Endothelial cell of umbilical vein (primary cell): ENCODE measurements around the gene RBM4B. TPM values are rescaled to one million over a fixed set of nuclear protein-coding genes. Genes with fewer than 3 reads are reported as not detected.

ENCODE experiments used
- BruUV-seq: library from RNA; stranded (reverse); fragments of 400-500 nt; replicated peaks from 2 replicates; lab custom pipeline; 2021; lab: Mats Ljungman, UMichigan
- CTCF ChIA-PET: fragments of 300-600, 350-600 bp; sonication (Branson Sonifier 250); formaldehyde crosslinking; loops from one replicate; lab custom pipeline; 2021; ENCODE audit warnings: antibody characterized with exemption, inconsistent platforms; lab: Charles Lee
- POLR2A ChIA-PET: fragments of 300-600, 350-600 bp; sonication (Branson Sonifier 250); formaldehyde crosslinking; loops from one replicate; lab custom pipeline; 2021; ENCODE audit warnings: antibody characterized with exemption, inconsistent platforms; lab: Charles Lee
- DNase-seq: peaks from one replicate; pipeline ENCODE4 v3.0.0-alpha.2; 2011; ENCODE audit warnings: low read depth, low spot score
- FAIRE-seq: peaks from 2 replicates; lab custom pipeline; 2011; peaks lifted over from hg19 to GRCh38; lab: Jason Lieb, UNC
- H2AFZ ChIP-seq: 2 replicates; pipeline ENCODE4 v1.6.0; 2012; ENCODE audit warnings: low read depth, low read length, control low read depth, inconsistent platforms
- H3K27ac ChIP-seq: 2 replicates; pipeline ENCODE4 v1.5.1; 2011; ENCODE audit warnings: low read depth, mild to moderate bottlenecking, control low read depth, low read length, moderate library complexity; ENCODE audit not compliant: insufficient read depth
- H3K27me3 ChIP-seq, 2 experiments: 2 replicates each; pipeline versions ENCODE4 v1.6.0 to v1.6.1; 2011; ENCODE audit warnings: low read length in 2 of 2, mixed read lengths in 1 of 2; ENCODE audit not compliant: control insufficient read depth in 2 of 2, insufficient read depth in 2 of 2
- H3K36me3 ChIP-seq, 2 experiments: 2 replicates in 1 of 2; 3 replicates in 1 of 2; pipeline ENCODE4 v1.5.1; 2011; ENCODE audit warnings: low read length in 2 of 2, mild to moderate bottlenecking in 1 of 2, moderate library complexity in 1 of 2; ENCODE audit not compliant: control insufficient read depth in 2 of 2, insufficient read depth in 2 of 2; ENCODE audit errors: extremely low read depth in 1 of 2
- H3K4me1 ChIP-seq: 3 replicates; pipeline ENCODE4 v1.5.1; 2011; ENCODE audit warnings: mild to moderate bottlenecking, low read length; ENCODE audit not compliant: control insufficient read depth, insufficient read depth; ENCODE audit errors: extremely low read depth
- H3K4me2 ChIP-seq: 2 replicates; pipeline ENCODE4 v1.6.1; 2011; ENCODE audit warnings: low read length, control low read depth, mixed read lengths; ENCODE audit not compliant: insufficient read depth
- H3K4me3 ChIP-seq, 3 experiments: fragments of 200-600 bp in 1 of 3; sonication (generic), shearing (Covaris generic) in 1 of 3; replicated peaks in 1 of 3; 2 replicates each; pipeline ENCODE4 v1.5.1; 2011 to 2016; ENCODE audit warnings: control low read depth in 3 of 3, low read length in 3 of 3, mild to moderate bottlenecking in 2 of 3, inconsistent platforms in 1 of 3, low read depth in 1 of 3, moderate library complexity in 1 of 3; ENCODE audit not compliant: insufficient read depth in 1 of 3
- H3K79me2 ChIP-seq: 2 replicates; pipeline ENCODE4 v1.6.0; 2012; ENCODE audit warnings: low read length, inconsistent platforms; ENCODE audit not compliant: control insufficient read depth, insufficient read depth
- H3K9ac ChIP-seq: replicated peaks from 2 replicates; pipeline ENCODE3; 2011; ENCODE audit warnings: low read length, control low read depth; ENCODE audit not compliant: insufficient read depth; ENCODE audit errors: extremely low read depth
- H3K9me1 ChIP-seq: replicated peaks from 3 replicates; pipeline ENCODE4 v1.6.0; 2011; ENCODE audit warnings: mild to moderate bottlenecking, low read length; ENCODE audit not compliant: control insufficient read depth, insufficient read depth; ENCODE audit errors: extremely low read depth
- H3K9me3 ChIP-seq: replicated peaks from 2 replicates; pipeline ENCODE4 v1.5.1; 2012; ENCODE audit warnings: low read length, inconsistent platforms; ENCODE audit not compliant: control insufficient read depth, insufficient read depth
- H4K20me1 ChIP-seq: replicated peaks from 2 replicates; pipeline ENCODE3; 2011; ENCODE audit warnings: mild to moderate bottlenecking, low read length; ENCODE audit not compliant: control insufficient read depth, insufficient read depth; ENCODE audit errors: extremely low read depth
- EZH2 ChIP-seq: IDR thresholded peaks from 2 replicates; pipeline ENCODE4 v1.6.1; 2012; ENCODE audit warnings: borderline replicate concordance, low read depth, mild to moderate bottlenecking, moderate library complexity, low read length, inconsistent platforms; ENCODE audit not compliant: severe bottlenecking
- FOS ChIP-seq: IDR thresholded peaks from 2 replicates; pipeline ENCODE4 v1.6.1; 2011; ENCODE audit warnings: mild to moderate bottlenecking, low read length, moderate library complexity, borderline replicate concordance; ENCODE audit not compliant: insufficient read depth
- GATA2 ChIP-seq: IDR thresholded peaks from 2 replicates; pipeline ENCODE4 v1.7.0; 2011; ENCODE audit warnings: low read depth, mild to moderate bottlenecking, moderate library complexity, mixed read lengths, low read length; ENCODE audit not compliant: insufficient read length, insufficient read depth
- JUN ChIP-seq: IDR thresholded peaks from 2 replicates; pipeline ENCODE4 v1.6.1; 2011; ENCODE audit warnings: borderline replicate concordance, low read depth; ENCODE audit not compliant: insufficient read length, insufficient read depth
- MYC ChIP-seq: IDR thresholded peaks from one replicate; pipeline ENCODE4 v1.6.1; 2011; ENCODE audit warnings: mild to moderate bottlenecking, low read depth, low read length
- POLR2A ChIP-seq: IDR thresholded peaks from 2 replicates; pipeline ENCODE4 v1.6.1; 2012; ENCODE audit warnings: low read depth, mild to moderate bottlenecking, control low read depth, low read length
- POLR2AphosphoS5 ChIP-seq: IDR thresholded peaks from 2 replicates; pipeline ENCODE4 v1.6.1; 2012; ENCODE audit warnings: low read depth, mild to moderate bottlenecking, control low read depth, low read length, moderate library complexity; ENCODE audit not compliant: insufficient read depth
- dilution Hi-C: fragments of 300-500 bp; cut with MboI; formaldehyde crosslinking; loops from one replicate; pipeline ENCODE4 v1.15.0; 2019; ENCODE audit warnings: low sequenced_read_pairs; ENCODE audit not compliant: extremely low pct_ligation_motif_present
- intact Hi-C: fragments of 100-400 bp; cut with micrococcal nuclease; formaldehyde crosslinking; loops from one replicate; pipeline ENCODE4 v1.10.0; 2022
- polyA plus RNA-seq, 4 experiments: library from polyadenylated mRNA; depleted of rRNA in 3 of 4; stranded (reverse) in 3 of 4; unstranded in 1 of 4; fragments of >200 nt; gene quantifications; 2 replicates each; pipeline versions ENCODE4 v1.2.1 to v1.2.3, GENCODE V29; 2011 to 2012; ENCODE audit warnings: missing spikeins in 1 of 4
- total RNA-seq: library from RNA; stranded (reverse); gene quantifications from 2 replicates; pipeline ENCODE4 v1.2.3, GENCODE V29; 2021
- TF ChIP-seq, protein P1 (sequence below), 2 donors: IDR thresholded peaks; 1 replicate in 1 of 2; 2 replicates in 1 of 2; pipeline ENCODE4 v1.5.1; 2011; ENCODE audit warnings: low read length in 2 of 2, mild to moderate bottlenecking in 2 of 2, moderate library complexity in 2 of 2, control low read depth in 1 of 2, inconsistent platforms in 1 of 2, low read depth in 1 of 2; ENCODE audit not compliant: insufficient read depth in 1 of 2; ENCODE audit errors: extremely low read depth in 1 of 2
- TF ChIP-seq, protein P2 (sequence below): IDR thresholded peaks from 2 replicates; pipeline ENCODE4 v1.6.1; 2011; ENCODE audit not compliant: insufficient read depth, insufficient read length

RBM4B gene
- total and polyA plus RNA-seq, 2 donors (not counting 3 experiments of a cell fraction or from before 2014, with no cell fraction given): 22.2 to 31.2 TPM

DNA sequence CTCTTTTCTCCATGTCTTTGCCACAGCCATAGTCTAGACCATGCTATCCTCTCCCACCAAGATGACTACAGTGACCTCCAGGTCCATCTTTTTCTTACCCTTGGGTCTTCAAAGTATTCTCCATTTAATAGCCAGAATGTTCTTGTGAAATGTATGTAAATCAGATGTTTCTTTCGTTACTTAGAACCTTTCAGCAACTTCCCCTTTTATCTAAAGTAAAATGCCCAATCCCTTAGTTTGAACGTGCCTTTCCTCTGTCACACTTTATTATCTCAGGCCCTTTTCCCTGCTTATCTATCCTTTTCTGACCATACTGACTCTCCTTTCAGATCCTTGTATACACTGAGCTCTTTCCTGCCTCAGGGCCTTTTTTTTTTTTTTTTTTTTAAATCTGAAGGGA lies 17.9 kb downstream of the RBM4B start:
- Histone ChIP-seq H3K4me1 (no peaks in the 10 kb centered on the region), H3K4me2 (no peak overlapping the region), H3K36me3 (peaks cover 2 to 8% of the 10 kb centered on the region in 2 experiments), H3K27ac (no peak overlapping the region), H3K9me1 (no peaks in the 10 kb centered on the region), H3K27me3 (no peaks in the 10 kb centered on the region), H3K79me2 (peaks cover 17% of the 10 kb centered on the region), H3K9ac (no peak overlapping the region), H4K20me1 (no peaks in the 10 kb centered on the region), H2AFZ (no peak overlapping the region), H3K9me3 (no peaks in the 10 kb centered on the region), H3K4me3 (no peak overlapping the region)
- FAIRE-seq (no peak), DNase-seq (no peak)
- TF ChIP-seq, protein P1, sequence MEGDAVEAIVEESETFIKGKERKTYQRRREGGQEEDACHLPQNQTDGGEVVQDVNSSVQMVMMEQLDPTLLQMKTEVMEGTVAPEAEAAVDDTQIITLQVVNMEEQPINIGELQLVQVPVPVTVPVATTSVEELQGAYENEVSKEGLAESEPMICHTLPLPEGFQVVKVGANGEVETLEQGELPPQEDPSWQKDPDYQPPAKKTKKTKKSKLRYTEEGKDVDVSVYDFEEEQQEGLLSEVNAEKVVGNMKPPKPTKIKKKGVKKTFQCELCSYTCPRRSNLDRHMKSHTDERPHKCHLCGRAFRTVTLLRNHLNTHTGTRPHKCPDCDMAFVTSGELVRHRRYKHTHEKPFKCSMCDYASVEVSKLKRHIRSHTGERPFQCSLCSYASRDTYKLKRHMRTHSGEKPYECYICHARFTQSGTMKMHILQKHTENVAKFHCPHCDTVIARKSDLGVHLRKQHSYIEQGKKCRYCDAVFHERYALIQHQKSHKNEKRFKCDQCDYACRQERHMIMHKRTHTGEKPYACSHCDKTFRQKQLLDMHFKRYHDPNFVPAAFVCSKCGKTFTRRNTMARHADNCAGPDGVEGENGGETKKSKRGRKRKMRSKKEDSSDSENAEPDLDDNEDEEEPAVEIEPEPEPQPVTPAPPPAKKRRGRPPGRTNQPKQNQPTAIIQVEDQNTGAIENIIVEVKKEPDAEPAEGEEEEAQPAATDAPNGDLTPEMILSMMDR (IDR thresholded peaks at IDR 0.05; ENCODE audit: extremely low read depth in 1 of 2, insufficient read depth in 1 of 2, low read depth in 1 of 2, low read length in 2 of 2): no peak
- no peak for TF ChIP-seq EZH2
- TF ChIP-seq POLR2A: no peak
- TF ChIP-seq JUN: no peak
- no peak for TF ChIP-seq POLR2AphosphoS5
- no peak for TF ChIP-seq MYC
- TF ChIP-seq FOS: no peak
- no peak for TF ChIP-seq GATA2
- TF ChIP-seq, protein P2, sequence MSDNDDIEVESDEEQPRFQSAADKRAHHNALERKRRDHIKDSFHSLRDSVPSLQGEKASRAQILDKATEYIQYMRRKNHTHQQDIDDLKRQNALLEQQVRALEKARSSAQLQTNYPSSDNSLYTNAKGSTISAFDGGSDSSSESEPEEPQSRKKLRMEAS: no peak
- ChIA-PET CTCF (interaction anchor here (0.7 to 1.8 kb wide), 2 partner anchors 9 to 13 kb away, joined by 3 to 5 read pairs; no protein-coding TSS in a partner anchor), POLR2A (interaction anchor here (1.0 kb wide), 1 partner anchor 21 kb away, joined by 8 read pairs; the partner anchor contains the start of gene RBM4)
- intact Hi-C loops (no loop called here), dilution Hi-C loops (no loop called here)
- BruUV-seq: no TSS peak
